Type B pancreatic cell (in vitro differentiated cells): ENCODE data around the gene VWA5A. TPM values are rescaled to one million over a fixed set of nuclear protein-coding genes. Genes with fewer than 3 reads are reported as not detected.

Source experiments
- DNase-seq: peaks from one replicate; pipeline ENCODE4 v3.0.0; 2021; ENCODE audit warnings: mixed read lengths; ENCODE audit not compliant: unreplicated experiment; ENCODE audit errors: extremely low spot score
- H3K27ac Mint-ChIP-seq: 2 replicates; pipeline ENCODE4 v1.8.0; 2021; ENCODE audit warnings: mild to moderate bottlenecking, mixed read lengths
- H3K27me3 Mint-ChIP-seq: 2 replicates; pipeline ENCODE4 v1.8.0; 2021; ENCODE audit warnings: mixed read lengths
- H3K36me3 Mint-ChIP-seq: 2 replicates; pipeline ENCODE4 v1.8.0; 2021; ENCODE audit warnings: mixed read lengths
- H3K4me1 Mint-ChIP-seq: one replicate; pipeline ENCODE4 v1.8.0; 2021; ENCODE audit warnings: mixed read lengths; ENCODE audit not compliant: unreplicated experiment
- H3K4me3 Mint-ChIP-seq: 2 replicates; pipeline ENCODE4 v1.8.0; 2021; ENCODE audit warnings: mild to moderate bottlenecking, mixed read lengths
- H3K9me3 Mint-ChIP-seq: 2 replicates; pipeline ENCODE4 v1.8.0; 2021; ENCODE audit warnings: mixed read lengths
- CTCF ChIP-seq: fragments of 200-600 bp; sonication (generic); conservative IDR thresholded peaks from 2 replicates; pipeline ENCODE4 v1.5.0; 2021; ENCODE audit warnings: antibody characterized with exemption, mild to moderate bottlenecking
- total RNA-seq: library from RNA; stranded (reverse); gene quantifications from 2 replicates; pipeline ENCODE4 v1.2.1, GENCODE V29; 2021; ENCODE audit warnings: low replicate concordance

Gene VWA5A
- total RNA-seq, 1 donor from 2014 or later = 29.7 TPM

- Mint-ChIP-seq H3K27ac (no peak overlapping the region), H3K36me3 (no peaks in the 10 kb centered on the region), H3K9me3 (no peaks in the 10 kb centered on the region), H3K27me3 (no peaks in the 10 kb centered on the region), H3K4me3 (no peak overlapping the region), H3K4me1 (peaks cover 23% of the 10 kb centered on the region)
- DNase-seq = no peak
- TF ChIP-seq CTCF = no peak
Observed at GRCh38 chr11:124170801-124171586, 55.7 kb downstream of the VWA5A start.

- H3K27ac Mint-ChIP-seq = no peak overlapping the region
- H3K27me3 Mint-ChIP-seq = no peaks in the 10 kb centered on the region
- H3K9me3 Mint-ChIP-seq = no peaks in the 10 kb centered on the region
- peaks cover 23% of the 10 kb centered on the region for H3K4me1 Mint-ChIP-seq
- no peak for TF ChIP-seq CTCF
- DNase-seq = no peak
- no peak overlapping the region for H3K4me3 Mint-ChIP-seq
- H3K36me3 Mint-ChIP-seq = no peaks in the 10 kb centered on the region
Observed at GRCh38 chr11:124172101-124172500, 56.9 kb downstream of the VWA5A start.

GRCh38 chr11:124172599-124172998 lies 57.3 kb downstream of the VWA5A start:
- no peak overlapping the region for H3K27ac Mint-ChIP-seq

GRCh38 chr11:124174001-124174583 lies 58.8 kb downstream of the VWA5A start:
- H3K27me3 Mint-ChIP-seq = no peaks in the 10 kb centered on the region
- no peak for DNase-seq
- H3K4me1 Mint-ChIP-seq = peaks cover 12% of the 10 kb centered on the region
- no peak overlapping the region for H3K4me3 Mint-ChIP-seq
- H3K9me3 Mint-ChIP-seq = no peaks in the 10 kb centered on the region
- TF ChIP-seq CTCF = no peak
- peak overlapping the region; percentile 30 for H3K27ac Mint-ChIP-seq
- no peaks in the 10 kb centered on the region for H3K36me3 Mint-ChIP-seq

More at GRCh38 chr11:124172599-124172998, 57.3 kb downstream of the VWA5A start:
- TF ChIP-seq CTCF = no peak
- H3K4me1 Mint-ChIP-seq = peaks cover 18% of the 10 kb centered on the region
- no peaks in the 10 kb centered on the region for H3K27me3 Mint-ChIP-seq
- H3K4me3 Mint-ChIP-seq = no peak overlapping the region
- no peak for DNase-seq
- no peaks in the 10 kb centered on the region for H3K36me3 Mint-ChIP-seq
- no peaks in the 10 kb centered on the region for H3K9me3 Mint-ChIP-seq

GRCh38 chr11:124176925-124177715 lies 61.9 kb downstream of the VWA5A start:
- Mint-ChIP-seq H3K27me3 (no peaks in the 10 kb centered on the region), H3K4me1 (peaks cover 12% of the 10 kb centered on the region), H3K4me3 (no peak overlapping the region), H3K9me3 (no peaks in the 10 kb centered on the region), H3K36me3 (no peaks in the 10 kb centered on the region), H3K27ac (no peak overlapping the region)
- DNase-seq = no peak
- no peak for TF ChIP-seq CTCF
